GM18499 (cell line): ENCODE data around the gene KLRB1.
"Not testable (repeated sequence)": the region's sequence is repeated elsewhere in the genome, so short reads cannot be mapped to it uniquely, and the experiment has no call there.

Source experiments
- ATAC-seq: cut with Tn5 transposase; IDR thresholded peaks from one replicate; pipeline ENCODE4 v1.9.1; 2021; ENCODE audit warnings: moderate number of reproducible peaks; ENCODE audit not compliant: insufficient read depth, unreplicated experiment

The KLRB1 gene

DNA sequence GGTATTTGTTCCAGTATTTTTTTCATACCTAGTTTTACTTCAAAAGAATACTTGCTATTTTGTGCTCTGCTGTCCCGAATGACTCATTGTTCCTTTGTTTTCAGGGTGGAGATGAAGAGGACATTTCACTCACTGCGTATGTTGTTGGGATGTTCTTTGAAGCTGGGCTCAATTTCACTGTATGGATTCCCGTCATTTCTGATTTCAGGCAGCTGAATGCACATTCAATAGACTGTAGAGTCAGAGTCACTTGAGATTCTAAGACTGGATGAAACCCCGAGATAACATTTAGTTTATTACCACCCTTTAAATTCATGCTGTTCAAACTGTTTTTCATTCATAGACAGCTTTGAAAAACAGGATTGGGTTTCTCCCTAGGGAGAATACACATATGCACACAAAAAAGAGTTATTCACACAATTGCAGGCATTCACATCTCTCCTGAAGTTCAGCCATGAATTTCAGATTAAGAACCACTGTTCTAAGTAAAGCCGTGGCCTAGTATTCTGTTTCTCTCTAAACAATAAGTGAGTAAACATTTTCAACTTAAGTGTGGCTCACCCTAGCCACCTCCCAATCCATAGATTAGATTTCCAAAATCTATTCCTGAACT is 44.8 kb downstream of the KLRB1 start:
- not testable (repeated sequence) for ATAC-seq

DNA sequence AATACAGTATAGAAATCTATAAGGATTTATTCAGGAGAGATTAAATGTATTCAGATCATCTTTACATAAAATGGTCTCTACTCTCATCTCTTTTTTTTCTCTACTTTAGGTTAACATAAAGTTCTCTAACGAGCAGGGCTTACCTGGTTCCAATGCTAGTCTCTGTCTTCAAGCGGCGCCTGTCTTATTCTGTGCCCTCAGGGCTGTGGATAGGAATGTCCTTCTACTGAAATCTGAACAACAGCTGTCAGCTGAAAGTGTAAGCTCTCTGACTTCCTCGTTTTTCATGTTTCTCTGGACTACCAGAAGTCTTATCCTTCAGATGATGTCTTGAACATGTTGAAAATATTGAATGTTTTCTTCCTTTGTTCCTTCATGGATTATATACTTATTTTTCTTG is 62.2 kb downstream of the KLRB1 start:
- ATAC-seq, result not testable (repeated sequence)
